Stimulated activated CD8-positive, alpha-beta memory T cell treated with anti-CD3 and anti-CD28 coated beads, Interleukin-7, amount 100 ng/mL, for 1 hour (primary cell): ENCODE data around the gene CACNA2D4.

Experiments used
- DNase-seq, 2 donors: peaks; one replicate each; pipeline ENCODE4 v3.0.0-alpha.2; 2020; ENCODE audit warnings: low read depth in 2 of 2

CACNA2D4 gene

DNA sequence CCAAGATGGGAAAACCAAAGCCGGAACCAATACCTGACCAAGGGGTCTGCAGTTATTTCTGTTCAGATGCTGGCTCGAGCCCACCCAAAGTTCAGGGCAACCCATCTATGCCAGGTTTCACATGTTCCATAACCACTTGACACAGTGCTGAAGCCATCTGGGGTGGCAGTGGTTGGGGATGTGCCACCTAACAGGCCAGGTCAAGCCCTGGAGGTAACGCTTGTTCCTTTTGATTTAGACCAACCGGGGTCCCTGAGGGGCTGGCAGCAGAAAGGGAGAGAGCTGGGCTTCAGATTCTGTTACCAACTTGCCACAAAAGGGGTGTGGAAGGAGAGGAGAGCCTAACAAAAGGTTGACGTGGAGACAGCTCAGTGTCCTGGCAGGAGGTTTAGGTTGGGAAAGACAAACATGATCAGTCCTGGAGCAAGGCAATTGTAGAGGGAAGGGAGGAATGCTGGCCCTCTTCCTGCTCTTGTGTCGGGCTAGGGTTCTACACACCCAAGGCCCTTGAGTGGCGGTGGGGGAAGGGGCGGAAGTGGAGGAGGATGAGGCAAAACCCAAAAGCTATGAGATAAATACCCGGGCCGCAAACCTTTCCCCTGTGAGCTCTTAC lies 31.9 kb downstream of the CACNA2D4 start:
- DNase-seq, result no peak

GRCh38 chr12:1885599-1886245 lies 32.7 kb downstream of the CACNA2D4 start:
- no peak for DNase-seq

DNA sequence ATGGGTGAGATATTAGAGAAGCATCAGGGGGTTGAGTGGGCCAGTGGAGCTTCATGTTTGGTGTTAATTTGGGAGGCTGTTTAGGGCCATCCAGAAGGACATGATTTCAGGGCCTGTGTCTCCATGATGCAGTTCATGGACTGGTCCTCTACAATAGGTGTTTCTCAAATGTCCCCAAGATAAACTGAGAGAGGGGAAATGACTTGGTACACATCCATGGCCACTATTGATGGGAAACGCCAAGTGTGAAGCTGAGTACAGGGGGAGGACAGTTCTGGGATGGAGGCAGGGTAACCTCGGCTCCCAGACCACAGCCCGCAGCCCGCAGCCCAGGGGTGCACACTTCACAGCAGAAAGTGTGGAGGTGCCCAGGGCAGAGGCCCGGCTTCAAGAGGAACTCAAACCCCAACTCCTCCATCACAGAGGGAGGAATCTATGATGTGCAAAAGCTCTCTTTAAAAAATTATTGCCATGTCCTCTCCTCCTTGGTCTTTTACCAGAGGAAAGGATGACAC lies 33.3 kb downstream of the CACNA2D4 start:
- DNase-seq, result no peak

DNA sequence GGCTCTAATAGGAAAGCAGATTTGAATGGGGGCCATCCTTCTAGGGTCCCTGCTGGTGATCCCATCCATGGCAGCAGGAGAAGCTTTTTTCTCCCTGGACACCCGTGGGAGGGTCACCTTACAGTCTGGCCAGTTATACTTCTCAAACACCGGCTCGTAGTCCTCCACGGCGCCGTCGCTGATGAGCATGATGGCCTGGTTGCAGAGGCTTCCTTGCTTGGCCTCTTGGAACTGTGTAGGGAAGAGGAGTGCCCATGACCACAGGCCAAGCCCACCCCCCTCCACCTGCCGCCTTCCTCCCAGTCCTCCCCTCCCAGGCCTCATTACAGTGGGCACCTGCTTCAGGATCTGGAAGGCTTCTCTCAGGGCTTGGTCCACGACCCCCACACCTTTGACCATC lies 33.8 kb downstream of the CACNA2D4 start:
- no peak for DNase-seq

DNA sequence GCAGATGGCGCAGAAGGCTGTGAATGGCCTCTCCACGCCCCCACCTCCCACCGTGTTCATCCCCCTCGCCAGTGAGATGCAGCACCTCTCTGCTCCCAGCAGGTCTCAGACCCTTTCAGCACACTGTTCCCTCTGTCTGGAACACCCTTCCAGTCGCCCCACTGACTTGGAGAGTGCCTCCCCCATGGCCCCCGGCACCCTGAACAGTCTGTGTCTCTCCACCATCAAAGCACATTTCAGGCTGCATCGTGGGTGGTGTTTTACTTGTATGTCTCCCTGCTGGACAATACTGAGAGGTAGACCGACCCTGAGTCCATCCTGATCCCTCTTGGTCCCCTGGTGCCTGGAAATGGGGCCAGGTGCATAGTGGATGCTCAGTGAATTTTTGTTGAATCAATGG lies 34.9 kb downstream of the CACNA2D4 start:
- DNase-seq, result no peak

DNA sequence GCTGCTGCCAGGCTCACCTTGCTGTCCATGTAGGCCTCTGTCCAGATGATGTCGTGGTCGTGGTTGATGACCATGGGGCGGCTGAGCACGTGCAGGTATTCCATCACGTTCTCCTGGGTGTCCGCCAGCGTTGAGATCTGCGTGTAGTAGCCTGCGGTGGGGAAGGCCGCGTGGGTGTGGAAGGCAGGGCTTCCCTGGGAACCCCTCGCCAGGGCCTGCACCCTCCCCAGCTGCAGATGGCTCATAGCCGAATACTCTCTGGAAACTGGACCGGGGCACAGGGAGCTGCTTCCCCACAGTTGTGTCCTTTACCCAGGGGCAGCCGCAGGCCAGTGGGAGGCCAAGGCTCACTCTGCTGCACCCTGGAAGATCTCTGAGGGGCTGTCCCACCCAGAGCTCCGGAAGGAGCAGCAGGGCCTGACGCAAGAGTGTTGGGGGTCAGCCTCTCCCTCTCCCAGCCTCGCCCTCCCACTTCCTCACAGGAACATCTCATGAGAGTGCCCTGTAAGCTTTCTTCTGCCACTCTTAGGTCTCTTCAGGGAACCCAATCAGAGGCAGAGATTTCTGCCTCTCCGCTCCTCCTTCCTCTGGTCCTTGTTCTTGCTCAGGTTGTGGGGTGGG lies 35.5 kb downstream of the CACNA2D4 start:
- no peak for DNase-seq

DNA sequence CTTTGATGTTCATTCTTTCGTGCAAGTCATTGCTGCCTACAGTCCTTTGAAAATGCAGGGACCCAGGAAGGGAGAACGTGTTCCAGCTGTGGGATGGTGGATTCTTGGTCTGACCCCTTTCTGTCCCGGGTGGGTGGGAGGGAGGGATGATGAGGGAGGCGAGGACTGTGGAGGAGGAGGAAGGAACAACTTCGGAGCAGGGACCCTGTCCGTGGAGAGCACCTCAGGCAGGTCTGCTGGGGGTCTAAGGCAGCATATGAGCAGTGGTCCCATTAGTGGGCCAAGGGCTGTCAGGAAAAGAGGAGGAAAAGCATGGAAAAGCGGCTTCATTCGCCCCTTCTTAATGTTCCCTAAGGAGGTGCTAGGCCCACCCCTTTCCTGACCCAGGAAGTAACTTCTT lies 36.0 kb downstream of the CACNA2D4 start:
- DNase-seq, result no peak

GRCh38 chr12:1881936-1882335 lies 36.5 kb downstream of the CACNA2D4 start:
- no peak for DNase-seq

- DNase-seq, result no peak
Measured at GRCh38 chr12:1881301-1881700, 37.2 kb downstream of the CACNA2D4 start.

DNA sequence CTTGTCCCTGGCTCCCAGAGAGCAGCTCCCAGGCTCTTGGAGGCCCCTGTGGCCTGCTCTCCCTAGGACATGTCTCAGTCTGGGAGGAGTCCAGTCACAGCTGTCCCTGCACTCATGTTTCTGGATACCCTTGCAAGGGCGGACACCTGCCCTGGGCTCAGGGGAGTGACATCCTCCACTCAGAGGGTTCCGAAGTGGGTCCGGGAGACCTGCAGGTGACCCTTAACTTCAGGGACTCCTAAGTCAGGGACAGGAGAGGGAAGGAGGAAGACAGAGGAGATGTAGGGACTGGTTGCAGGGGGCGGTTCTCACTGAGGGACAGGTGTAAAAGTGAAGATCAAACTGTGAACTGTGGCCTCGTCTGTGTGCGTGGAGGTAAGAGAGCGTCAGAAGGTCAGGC lies 37.6 kb downstream of the CACNA2D4 start:
- DNase-seq, result no peak

DNA sequence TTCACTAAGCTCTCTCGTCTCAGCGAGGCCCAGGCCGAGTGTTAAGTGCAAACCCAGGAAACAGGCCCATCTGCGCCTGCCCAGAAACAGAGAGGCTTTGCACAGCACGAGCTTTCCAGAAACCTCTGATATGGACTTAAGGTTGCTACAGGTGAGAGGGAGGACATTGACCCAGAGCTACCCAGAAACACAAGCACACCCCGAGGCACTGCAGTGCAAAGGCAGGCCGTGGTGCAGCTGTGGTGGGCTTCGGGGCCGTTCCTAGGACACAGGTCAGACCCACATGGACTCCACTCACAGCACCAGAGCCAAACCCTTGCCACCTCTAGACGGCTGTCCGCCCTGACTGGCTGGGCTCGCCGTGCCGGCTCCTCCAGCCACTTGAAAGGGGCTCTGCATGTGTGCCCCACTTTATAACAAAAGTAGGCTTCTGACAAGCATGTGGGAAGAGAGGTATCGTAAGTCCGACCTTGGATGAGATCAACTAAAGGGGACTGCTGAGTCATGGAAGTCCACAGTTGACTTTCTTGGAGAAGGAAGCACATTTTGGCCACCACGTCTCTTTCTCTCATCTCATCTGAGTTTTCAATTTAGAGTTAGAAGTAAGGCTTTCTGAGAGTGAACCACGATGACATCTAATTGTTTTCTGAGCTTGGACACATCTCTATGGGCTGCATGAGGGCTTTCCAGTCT lies 38.2 kb downstream of the CACNA2D4 start:
- DNase-seq, result no peak

- no peak for DNase-seq
Measured at GRCh38 chr12:1879633-1880032, 38.8 kb downstream of the CACNA2D4 start.

DNA sequence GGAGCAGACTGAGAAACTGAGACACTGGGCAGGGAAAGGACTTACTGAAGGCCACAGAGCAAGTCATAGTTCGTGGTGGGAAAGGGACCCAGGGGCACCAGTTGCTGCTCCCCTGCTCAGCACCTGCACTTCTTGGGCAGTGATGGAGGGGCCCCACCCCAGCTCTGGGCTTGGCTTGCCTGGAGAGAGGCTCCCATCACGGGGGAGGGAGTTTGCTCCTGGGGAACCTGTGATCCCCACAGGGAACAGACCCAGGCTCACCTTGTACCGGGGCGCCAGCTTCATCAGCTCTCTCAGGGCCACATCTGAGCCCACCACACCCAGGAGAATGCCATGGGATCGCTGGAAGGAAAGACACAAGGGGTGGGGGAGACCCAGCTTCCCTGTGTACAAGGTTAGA lies 39.8 kb downstream of the CACNA2D4 start:
- DNase-seq, result no peak

DNA sequence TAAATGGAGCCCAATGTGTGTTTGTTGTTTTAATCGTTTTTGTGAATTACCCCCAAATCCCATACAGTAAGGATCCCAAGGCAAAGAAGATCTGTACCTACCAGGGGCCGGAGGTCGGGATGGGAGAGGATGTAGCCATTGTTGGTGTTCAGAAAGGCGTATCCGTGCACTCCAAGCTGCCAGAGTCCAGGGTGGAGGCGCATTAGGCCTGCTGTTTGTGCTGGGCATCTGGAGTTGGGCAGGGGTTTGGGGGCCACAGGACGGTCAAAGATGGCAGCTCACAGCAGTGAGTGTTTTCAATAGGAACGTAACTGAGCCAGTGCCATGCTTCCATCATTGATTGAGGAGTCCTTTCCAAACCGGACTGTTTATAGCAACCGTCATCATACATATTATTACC lies 40.2 kb downstream of the CACNA2D4 start:
- no peak for DNase-seq

DNA sequence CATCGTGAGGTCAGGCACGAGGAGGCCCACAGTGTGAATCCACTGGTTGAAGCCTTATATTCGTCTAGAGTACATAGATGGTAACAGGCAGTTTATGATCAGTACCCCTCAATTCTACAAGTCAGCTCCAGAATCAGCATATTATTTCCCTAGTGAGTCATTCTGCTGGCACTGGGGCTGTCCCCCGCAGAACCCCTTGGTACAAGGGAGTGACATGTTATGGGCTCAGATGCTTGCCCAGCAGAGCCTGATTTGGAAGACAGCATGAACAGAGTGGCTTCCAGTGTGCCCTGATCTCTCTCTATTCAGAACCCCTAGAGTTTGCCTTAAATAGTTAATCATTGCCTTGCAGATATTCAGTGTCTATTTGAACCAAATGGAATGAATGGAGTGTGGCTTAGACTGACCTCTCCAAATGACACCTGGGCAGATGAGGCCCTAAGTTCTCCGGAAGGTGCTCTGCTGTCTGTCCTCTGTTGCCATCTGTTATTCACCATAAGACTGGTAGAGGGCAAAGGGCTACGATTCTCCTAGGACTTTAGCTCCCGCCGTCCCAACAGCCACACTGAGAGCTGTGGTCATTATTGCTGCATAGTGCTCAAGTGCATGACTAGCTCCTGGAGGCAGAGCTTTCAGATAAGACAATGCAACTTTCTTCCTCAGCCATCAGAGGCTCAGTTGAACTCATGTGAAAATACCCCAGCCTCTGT lies 41.1 kb downstream of the CACNA2D4 start:
- no peak for DNase-seq

DNA sequence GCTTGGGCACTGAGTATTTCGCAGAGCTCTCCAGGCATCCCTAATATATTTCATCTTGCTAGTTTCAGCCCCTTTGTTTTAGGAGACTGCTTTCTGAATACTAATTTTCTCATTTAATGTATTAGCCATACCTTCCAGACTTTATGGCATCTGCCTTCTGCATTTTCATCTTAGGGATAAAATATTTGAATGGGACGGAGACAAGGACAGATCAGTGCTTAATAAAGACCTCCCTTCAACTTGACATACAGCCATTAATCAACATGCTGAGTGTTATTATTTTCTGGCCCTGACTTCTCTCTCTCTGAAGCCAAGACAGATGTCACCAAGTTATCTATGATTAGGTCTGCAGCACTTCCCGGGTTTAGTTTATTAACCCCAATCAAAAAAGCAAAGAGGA lies 42.4 kb downstream of the CACNA2D4 start:
- DNase-seq, result no peak

- DNase-seq, result no peak
Measured at GRCh38 chr12:1875608-1876007, 42.8 kb downstream of the CACNA2D4 start.

DNA sequence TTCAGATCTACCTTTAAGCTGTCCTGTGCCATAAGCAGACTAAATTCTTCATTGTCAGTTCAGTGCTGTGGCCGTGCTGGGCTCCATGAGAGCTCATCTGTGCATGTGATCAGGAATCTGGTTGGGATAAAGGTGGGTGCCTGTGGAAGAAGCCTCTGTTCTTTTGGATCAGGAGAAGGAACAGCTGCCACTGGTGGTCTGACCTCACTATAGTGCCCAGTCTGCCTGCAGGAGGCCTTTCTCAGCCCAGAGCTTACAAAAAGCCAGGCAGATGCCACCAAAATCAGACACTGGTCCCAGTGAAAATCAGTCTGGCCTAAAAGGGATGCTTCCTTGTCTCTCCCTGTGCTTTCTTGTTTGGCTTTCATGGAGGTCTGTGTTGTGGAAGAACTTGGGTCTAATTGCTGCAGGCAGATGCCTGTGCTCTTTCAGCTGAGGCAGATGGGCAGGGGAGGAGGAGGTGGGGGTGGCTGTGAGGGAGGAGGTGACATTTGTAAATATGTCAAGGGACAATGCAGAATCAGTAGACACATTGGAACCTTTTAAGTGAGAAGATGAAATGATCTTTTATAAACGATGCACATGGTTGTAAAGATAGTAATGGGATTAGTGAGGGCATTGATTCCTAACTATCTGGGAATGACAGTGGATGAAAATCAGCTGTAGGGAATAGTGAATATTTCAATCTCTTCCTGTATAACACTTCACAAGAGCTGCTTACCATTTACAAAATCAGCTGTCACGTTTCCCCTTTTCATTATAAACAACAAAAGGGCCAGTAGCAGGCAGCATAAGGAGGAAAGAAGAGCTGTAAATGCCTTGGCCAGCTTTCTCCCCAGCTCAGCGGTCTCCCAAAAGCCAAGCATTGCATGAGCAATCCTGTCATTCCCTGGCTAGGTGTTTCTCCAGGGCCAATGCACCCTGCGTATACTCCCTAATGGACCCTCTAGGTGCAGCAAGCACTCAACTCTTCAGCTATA lies 44.6 kb downstream of the CACNA2D4 start:
- no peak for DNase-seq

DNA sequence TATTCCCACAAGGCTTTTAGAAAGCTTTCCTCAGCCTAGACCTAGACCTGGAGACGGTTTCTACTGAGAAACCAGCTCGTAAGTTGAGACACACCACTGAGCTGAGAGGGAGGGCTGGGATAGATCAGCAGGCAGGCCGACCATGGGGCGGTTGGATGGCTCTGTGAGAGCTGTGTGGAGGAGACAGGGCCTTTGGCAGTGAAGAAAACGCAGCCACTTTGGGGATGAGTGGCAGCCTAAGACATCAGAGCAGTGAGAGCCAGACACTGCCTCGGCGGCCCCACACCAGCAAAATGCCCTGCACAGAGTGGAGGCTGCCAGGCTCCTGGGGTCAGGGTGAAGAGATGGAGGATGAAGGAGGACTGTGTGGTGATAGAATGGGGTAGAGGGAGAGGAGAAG lies 46.0 kb downstream of the CACNA2D4 start:
- DNase-seq, result no peak

GRCh38 chr12:1872001-1872400 lies 46.5 kb downstream of the CACNA2D4 start:
- DNase-seq, result no peak
